ENCODE results near the gene KLHL6.
"Not testable (repeated sequence)": the region's sequence is repeated elsewhere in the genome, so short reads cannot be mapped to it uniquely, and the experiment has no call there.

KLHL6 gene

GRCh38 chr3:183455089-183455488 lies 100.4 kb downstream of the KLHL6 start:
- FAIRE-seq = no peak
- no peak for DNase-seq (ENCODE audit: insufficient read length, low spot score)

GRCh38 chr3:183454064-183454463 lies 101.4 kb downstream of the KLHL6 start:
- DNase-seq (ENCODE audit: insufficient read length, low spot score) (no peak), FAIRE-seq (no peak)

GRCh38 chr3:183449791-183450190 lies 105.7 kb downstream of the KLHL6 start:
- no peak for DNase-seq (ENCODE audit: insufficient read length, low spot score)
- no peak for FAIRE-seq

GRCh38 chr3:183449391-183449790 lies 106.1 kb downstream of the KLHL6 start:
- no peak for FAIRE-seq
- no peak for DNase-seq (ENCODE audit: insufficient read length, low spot score)

- FAIRE-seq (no peak), DNase-seq (ENCODE audit: insufficient read length, low spot score) (no peak)
Measured at GRCh38 chr3:183448369-183449128, 107.0 kb downstream of the KLHL6 start.

GRCh38 chr3:183447206-183448001 lies 108.1 kb downstream of the KLHL6 start:
- FAIRE-seq = peak; percentile 69
- DNase-seq (ENCODE audit: insufficient read length, low spot score) = peak; percentile 41

- DNase-seq (ENCODE audit: insufficient read length, low spot score) = no peak
- FAIRE-seq = no peak
Measured at GRCh38 chr3:183446838-183447205, 108.7 kb downstream of the KLHL6 start.

GRCh38 chr3:183444748-183445147 lies 110.8 kb downstream of the KLHL6 start:
- FAIRE-seq (no peak), DNase-seq (ENCODE audit: insufficient read length, low spot score) (no peak)

GRCh38 chr3:183443395-183444385 lies 111.8 kb downstream of the KLHL6 start:
- no peak for DNase-seq (ENCODE audit: insufficient read length, low spot score)
- no peak for FAIRE-seq

GRCh38 chr3:183442994-183443393 lies 112.5 kb downstream of the KLHL6 start:
- DNase-seq (ENCODE audit: insufficient read length, low spot score) = no peak
- no peak for FAIRE-seq

- not testable (repeated sequence) for FAIRE-seq; DNase-seq (ENCODE audit: insufficient read length, low spot score)
Measured at GRCh38 chr3:183440521-183440920, 115.0 kb downstream of the KLHL6 start.

- FAIRE-seq = no peak
- no peak for DNase-seq (ENCODE audit: insufficient read length, low spot score)
Measured at GRCh38 chr3:183439515-183439914, 116.0 kb downstream of the KLHL6 start.

- FAIRE-seq (no peak), DNase-seq (ENCODE audit: insufficient read length, low spot score) (no peak)
Measured at GRCh38 chr3:183438735-183439134, 116.8 kb downstream of the KLHL6 start.

GRCh38 chr3:183437666-183438564 lies 117.6 kb downstream of the KLHL6 start:
- no peak for DNase-seq (ENCODE audit: insufficient read length, low spot score)
- FAIRE-seq = no peak

Data from GM19239 (cell line).